ENCODE results near the gene OR52E6.

Gene OR52E6

GRCh38 chr11:5818245-5818886 is 23.3 kb downstream of the OR52E6 start:
- Mint-ChIP-seq H3K36me3 (ENCODE audit: low read depth) (no peaks in the 10 kb centered on the region), H3K27me3 (ENCODE audit: low read depth) (no peaks in the 10 kb centered on the region), H3K27ac (peak overlapping the region; percentile 64), H3K4me3 (peak overlapping the region; percentile 72), H3K9me3 (no peaks in the 10 kb centered on the region), H3K4me1 (ENCODE audit: low read depth) (peaks cover 7% of the 10 kb centered on the region)

GRCh38 chr11:5815534-5815933 is 26.2 kb downstream of the OR52E6 start:
- Mint-ChIP-seq H3K4me3 (no peak overlapping the region), H3K9me3 (no peaks in the 10 kb centered on the region), H3K27me3 (ENCODE audit: low read depth) (peaks cover 9% of the 10 kb centered on the region), H3K4me1 (ENCODE audit: low read depth) (peaks cover 7% of the 10 kb centered on the region), H3K27ac (no peak overlapping the region), H3K36me3 (ENCODE audit: low read depth) (no peaks in the 10 kb centered on the region)

GRCh38 chr11:5809905-5810795 is 31.5 kb downstream of the OR52E6 start:
- H3K27me3 Mint-ChIP-seq (ENCODE audit: low read depth) = peaks cover 26% of the 10 kb centered on the region
- H3K9me3 Mint-ChIP-seq = no peaks in the 10 kb centered on the region
- no peak overlapping the region for H3K4me3 Mint-ChIP-seq
- peaks cover 12% of the 10 kb centered on the region for H3K4me1 Mint-ChIP-seq (ENCODE audit: low read depth)
- no peaks in the 10 kb centered on the region for H3K36me3 Mint-ChIP-seq (ENCODE audit: low read depth)
- no peak overlapping the region for H3K27ac Mint-ChIP-seq

DNA sequence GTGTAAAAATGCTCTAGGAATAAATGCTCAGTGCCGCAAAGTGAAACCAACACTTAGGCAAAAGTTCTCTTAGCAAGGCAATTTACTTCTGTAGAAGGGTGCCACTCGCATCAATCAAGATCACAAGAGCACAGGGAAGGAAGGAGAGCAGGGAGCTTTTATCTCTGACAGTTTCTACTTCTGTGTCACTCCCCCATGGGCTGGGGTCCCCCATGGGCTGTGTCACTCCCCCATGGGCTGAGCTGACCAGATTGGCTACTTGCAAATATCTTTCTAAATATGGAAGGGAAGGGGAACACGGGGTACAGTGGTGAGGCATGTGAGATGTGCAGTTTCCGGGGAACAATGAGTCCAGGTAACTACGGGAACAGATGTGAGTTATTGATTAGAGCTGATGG is 32.6 kb downstream of the OR52E6 start:
- Mint-ChIP-seq H3K27ac (peak overlapping the region; percentile 27), H3K36me3 (ENCODE audit: low read depth) (no peaks in the 10 kb centered on the region), H3K9me3 (peaks cover 4% of the 10 kb centered on the region), H3K4me3 (peak overlapping the region; percentile 83), H3K27me3 (ENCODE audit: low read depth) (peaks cover 30% of the 10 kb centered on the region), H3K4me1 (ENCODE audit: low read depth) (peaks cover 12% of the 10 kb centered on the region)

DNA sequence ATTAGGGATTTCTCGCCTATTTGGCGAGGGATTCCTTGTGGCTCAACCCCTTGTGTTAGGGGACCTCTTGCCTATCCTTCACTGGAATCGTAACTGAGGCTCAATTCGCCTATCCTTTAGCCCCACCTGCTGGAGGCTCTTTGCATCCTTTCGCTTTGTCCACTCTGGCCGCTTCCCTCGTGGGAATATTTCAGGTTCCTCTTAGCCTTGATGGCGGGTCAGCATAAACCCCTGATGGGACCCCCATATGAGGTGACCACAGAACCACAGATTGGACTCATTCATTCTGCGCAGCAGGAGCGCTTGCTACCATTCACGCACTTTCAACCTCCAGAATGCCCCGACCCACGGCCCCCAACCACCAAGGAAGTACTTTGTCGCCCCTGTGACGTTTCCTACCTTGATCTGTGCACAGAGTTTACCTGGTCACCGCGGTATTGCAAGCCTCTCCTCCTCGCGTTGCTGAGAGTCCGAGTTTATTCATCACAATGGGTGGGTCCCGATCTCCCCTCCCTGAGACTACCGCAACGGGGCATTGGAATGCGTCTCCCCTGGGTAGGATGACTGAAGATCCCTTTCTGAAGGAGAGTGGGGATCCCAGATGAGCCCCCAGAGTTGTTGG is 33.1 kb downstream of the OR52E6 start, which contains the start of gene OR52N2:
Gene OR52N2 (plus strand): TSS at position 425 of the 622 bp plus-strand sequence. CDS start 11,412 bp downstream, outside the sequence.
- peaks cover 6% of the 10 kb centered on the region for H3K9me3 Mint-ChIP-seq
- H3K4me3 Mint-ChIP-seq = peak within 1 kb of the TSS; percentile 83

DNA sequence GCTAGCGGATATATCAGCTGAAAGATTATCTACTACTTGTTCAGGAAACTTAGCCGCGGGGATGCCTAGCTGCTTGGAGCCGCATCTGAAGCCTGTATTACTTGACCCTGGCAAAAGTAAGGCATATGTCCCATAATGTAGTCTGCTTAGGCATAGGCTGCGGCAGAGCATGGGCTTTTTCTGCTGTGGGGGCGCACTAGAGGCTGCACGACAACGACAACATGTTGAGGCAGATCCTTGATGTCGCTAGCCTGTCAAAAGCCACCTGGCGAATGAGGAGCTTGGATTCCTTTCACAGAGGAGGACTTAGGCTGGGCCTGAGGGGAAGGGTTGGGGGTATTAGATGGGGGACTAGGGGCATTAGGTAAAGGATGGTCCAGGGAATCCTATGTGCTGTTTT is 34.1 kb downstream of the OR52E6 start:
- H3K27me3 Mint-ChIP-seq (ENCODE audit: low read depth) = peaks cover 40% of the 10 kb centered on the region
- H3K4me3 Mint-ChIP-seq = no peak overlapping the region

More for the DNA sequence above, 33.1 kb downstream of the OR52E6 start, which contains the start of gene OR52N2:
- Mint-ChIP-seq H3K27ac (peak within 1 kb of the TSS; percentile 27), H3K36me3 (ENCODE audit: low read depth) (no peaks in the 10 kb centered on the region), H3K27me3 (ENCODE audit: low read depth) (peaks cover 31% of the 10 kb centered on the region), H3K4me1 (ENCODE audit: low read depth) (peaks cover 12% of the 10 kb centered on the region)

GRCh38 chr11:5803982-5804381 is 37.7 kb downstream of the OR52E6 start:
- Mint-ChIP-seq H3K4me3 (no peak overlapping the region), H3K9me3 (peaks cover 6% of the 10 kb centered on the region), H3K27ac (no peak overlapping the region), H3K27me3 (ENCODE audit: low read depth) (peaks cover 20% of the 10 kb centered on the region), H3K4me1 (ENCODE audit: low read depth) (peaks cover 6% of the 10 kb centered on the region), H3K36me3 (ENCODE audit: low read depth) (no peaks in the 10 kb centered on the region)

More for the DNA sequence above, 34.1 kb downstream of the OR52E6 start:
- no peak overlapping the region for H3K27ac Mint-ChIP-seq
- no peaks in the 10 kb centered on the region for H3K36me3 Mint-ChIP-seq (ENCODE audit: low read depth)
- peaks cover 12% of the 10 kb centered on the region for H3K4me1 Mint-ChIP-seq (ENCODE audit: low read depth)
- H3K9me3 Mint-ChIP-seq = peaks cover 6% of the 10 kb centered on the region

DNA sequence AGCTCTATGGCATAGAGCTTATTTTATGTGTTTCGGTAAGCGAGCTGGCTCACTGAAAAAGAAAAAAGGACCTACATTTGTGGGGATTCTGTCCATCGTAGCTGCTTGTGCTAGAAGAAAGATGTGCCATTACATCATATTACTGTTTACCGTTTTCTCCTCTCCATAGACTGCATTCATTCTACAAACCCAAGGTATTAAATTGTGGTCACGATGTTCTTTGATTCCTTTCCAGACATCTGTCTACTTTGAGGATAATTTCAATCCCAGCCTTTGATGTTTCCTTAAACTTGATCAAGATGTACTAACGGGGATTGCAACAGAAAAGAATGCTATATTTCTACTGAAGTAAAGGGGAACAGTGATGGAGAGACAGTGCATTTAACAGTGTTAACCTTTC is 45.2 kb downstream of the OR52E6 start:
- no peaks in the 10 kb centered on the region for H3K36me3 Mint-ChIP-seq (ENCODE audit: low read depth)
- H3K27ac Mint-ChIP-seq = no peak overlapping the region
- no peak overlapping the region for H3K4me3 Mint-ChIP-seq
- H3K27me3 Mint-ChIP-seq (ENCODE audit: low read depth) = peaks cover 1% of the 10 kb centered on the region
- no peaks in the 10 kb centered on the region for H3K4me1 Mint-ChIP-seq (ENCODE audit: low read depth)
- no peaks in the 10 kb centered on the region for H3K9me3 Mint-ChIP-seq

DNA sequence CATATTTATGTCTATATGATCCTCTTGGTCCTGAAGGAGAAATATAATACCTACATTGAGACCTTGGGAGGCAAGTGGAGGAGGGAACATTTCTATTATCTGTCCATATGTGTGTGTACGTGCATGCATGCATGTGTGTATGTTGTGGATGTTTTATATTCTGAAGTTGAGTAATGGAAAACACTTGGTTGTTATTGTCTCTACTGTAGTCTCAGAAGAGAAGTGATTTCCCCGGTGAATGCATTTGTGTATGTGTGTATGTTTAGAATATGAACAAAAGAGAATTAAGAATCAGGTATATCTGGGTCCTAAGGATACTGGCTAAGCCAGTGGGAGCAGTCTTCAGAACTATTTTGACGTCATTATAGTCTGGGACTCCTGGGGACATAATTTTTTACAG is 50.5 kb downstream of the OR52E6 start, which contains the start of gene OR52N1:
Gene OR52N1 (minus strand): TSS at position 101 of the 400 bp plus-strand sequence. CDS start 2,449 bp downstream, outside the sequence.
- Mint-ChIP-seq H3K36me3 (ENCODE audit: low read depth) (no peaks in the 10 kb centered on the region), H3K27me3 (ENCODE audit: low read depth) (peaks cover 10% of the 10 kb centered on the region), H3K4me1 (ENCODE audit: low read depth) (no peaks in the 10 kb centered on the region), H3K9me3 (no peaks in the 10 kb centered on the region), H3K27ac (no peak within 1 kb of the TSS), H3K4me3 (no peak within 1 kb of the TSS)
